SK-N-MC (cell line): ENCODE results near the gene GPALPP1.

ENCODE experiments used
- EZH2 ChIP-seq: fragments of 200-600 bp; sonication (generic); IDR thresholded peaks from one replicate; pipeline ENCODE4 v1.6.1; 2017; ENCODE audit warnings: antibody characterized with exemption
- FOXP2 ChIP-seq: optimal IDR thresholded peaks from 2 replicates; pipeline ENCODE3; 2011; ENCODE audit warnings: mild to moderate bottlenecking, moderate library complexity; ENCODE audit not compliant: insufficient read depth; ENCODE audit errors: extremely low read length, control extremely low read depth
- POLR2AphosphoS5 ChIP-seq: IDR thresholded peaks from 2 replicates; pipeline ENCODE4 v1.6.1; 2012; ENCODE audit warnings: mild to moderate bottlenecking, low read depth, low read length, borderline replicate concordance

GRCh38 chr13:45048890-45049407 lies 59.6 kb downstream of the GPALPP1 start:
- TF ChIP-seq EZH2 (no peak), POLR2AphosphoS5 (no peak), FOXP2 (no peak)
